Ovary (tissue), 3 donors: ENCODE data around the gene CENPN.

Experiments used
- POLR2A ChIP-seq: fragments of 450-650 bp; IDR thresholded peaks from one replicate; pipeline ENCODE4 v1.6.1; 2017; ENCODE audit warnings: antibody characterized with exemption, mild to moderate bottlenecking, moderate library complexity
- TF ChIP-seq, protein P1 (sequence below), 3 donors: fragments of 450-650 bp in 2 of 3; fragments of 200-600 bp in 1 of 3; IDR thresholded peaks; one replicate each; pipeline versions ENCODE4 v1.5.1 to v1.8.0; 2016 to 2022; ENCODE audit warnings: antibody characterized with exemption in 3 of 3, mild to moderate bottlenecking in 1 of 3
- donor health status: DM: no; HTN: no; CAD: no.

DNA sequence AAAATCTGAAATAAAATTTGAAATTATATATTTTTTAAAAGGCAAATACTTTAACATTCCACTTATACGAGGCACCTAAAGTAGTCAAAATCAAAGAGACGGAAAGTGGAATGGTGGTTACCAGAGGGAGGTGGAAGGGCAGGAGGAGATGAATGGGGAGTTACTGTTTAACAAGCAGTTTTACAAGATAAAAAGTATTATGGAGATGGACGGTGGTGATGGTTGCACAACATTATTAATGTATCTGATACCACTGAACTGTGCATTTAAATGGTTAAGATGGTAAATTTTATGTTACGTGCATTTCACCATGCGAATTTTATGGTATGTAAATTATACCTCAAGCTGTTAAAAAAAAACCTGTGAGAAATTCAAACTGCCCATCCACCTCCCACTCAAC is 5.7 kb upstream of the CENPN start:
- TF ChIP-seq POLR2A = no peak
- TF ChIP-seq, protein P1, sequence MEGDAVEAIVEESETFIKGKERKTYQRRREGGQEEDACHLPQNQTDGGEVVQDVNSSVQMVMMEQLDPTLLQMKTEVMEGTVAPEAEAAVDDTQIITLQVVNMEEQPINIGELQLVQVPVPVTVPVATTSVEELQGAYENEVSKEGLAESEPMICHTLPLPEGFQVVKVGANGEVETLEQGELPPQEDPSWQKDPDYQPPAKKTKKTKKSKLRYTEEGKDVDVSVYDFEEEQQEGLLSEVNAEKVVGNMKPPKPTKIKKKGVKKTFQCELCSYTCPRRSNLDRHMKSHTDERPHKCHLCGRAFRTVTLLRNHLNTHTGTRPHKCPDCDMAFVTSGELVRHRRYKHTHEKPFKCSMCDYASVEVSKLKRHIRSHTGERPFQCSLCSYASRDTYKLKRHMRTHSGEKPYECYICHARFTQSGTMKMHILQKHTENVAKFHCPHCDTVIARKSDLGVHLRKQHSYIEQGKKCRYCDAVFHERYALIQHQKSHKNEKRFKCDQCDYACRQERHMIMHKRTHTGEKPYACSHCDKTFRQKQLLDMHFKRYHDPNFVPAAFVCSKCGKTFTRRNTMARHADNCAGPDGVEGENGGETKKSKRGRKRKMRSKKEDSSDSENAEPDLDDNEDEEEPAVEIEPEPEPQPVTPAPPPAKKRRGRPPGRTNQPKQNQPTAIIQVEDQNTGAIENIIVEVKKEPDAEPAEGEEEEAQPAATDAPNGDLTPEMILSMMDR (IDR thresholded peaks at IDR 0.05) = no peak
